Hepatic stellate cell (primary cell): Measurements from ENCODE around the gene SALL1.

Source experiments
- DNase-seq: peaks from one replicate; pipeline ENCODE4 v3.0.0; 2011; ENCODE audit warnings: low spot score

SALL1 gene

DNA sequence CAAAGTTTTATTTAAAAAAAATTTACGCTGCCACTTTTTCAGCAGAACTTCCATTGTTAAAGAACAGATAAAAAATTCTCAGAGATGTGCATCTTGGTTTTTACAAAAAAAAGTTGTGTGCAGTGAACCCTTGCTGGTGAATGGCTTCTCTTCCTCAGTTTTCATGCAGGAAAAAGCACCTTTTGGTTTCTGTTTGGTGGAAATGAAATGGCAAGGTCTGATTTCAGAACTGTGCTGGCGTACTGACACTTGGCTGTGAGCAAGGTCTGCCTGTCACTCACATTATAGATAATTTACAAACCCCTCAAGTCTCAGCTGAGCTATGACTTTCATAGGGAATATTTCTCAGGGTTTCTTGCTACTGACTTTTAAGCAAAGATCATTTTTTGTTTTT, 5.7 kb upstream of the SALL1 start:
- no peak for DNase-seq

DNA sequence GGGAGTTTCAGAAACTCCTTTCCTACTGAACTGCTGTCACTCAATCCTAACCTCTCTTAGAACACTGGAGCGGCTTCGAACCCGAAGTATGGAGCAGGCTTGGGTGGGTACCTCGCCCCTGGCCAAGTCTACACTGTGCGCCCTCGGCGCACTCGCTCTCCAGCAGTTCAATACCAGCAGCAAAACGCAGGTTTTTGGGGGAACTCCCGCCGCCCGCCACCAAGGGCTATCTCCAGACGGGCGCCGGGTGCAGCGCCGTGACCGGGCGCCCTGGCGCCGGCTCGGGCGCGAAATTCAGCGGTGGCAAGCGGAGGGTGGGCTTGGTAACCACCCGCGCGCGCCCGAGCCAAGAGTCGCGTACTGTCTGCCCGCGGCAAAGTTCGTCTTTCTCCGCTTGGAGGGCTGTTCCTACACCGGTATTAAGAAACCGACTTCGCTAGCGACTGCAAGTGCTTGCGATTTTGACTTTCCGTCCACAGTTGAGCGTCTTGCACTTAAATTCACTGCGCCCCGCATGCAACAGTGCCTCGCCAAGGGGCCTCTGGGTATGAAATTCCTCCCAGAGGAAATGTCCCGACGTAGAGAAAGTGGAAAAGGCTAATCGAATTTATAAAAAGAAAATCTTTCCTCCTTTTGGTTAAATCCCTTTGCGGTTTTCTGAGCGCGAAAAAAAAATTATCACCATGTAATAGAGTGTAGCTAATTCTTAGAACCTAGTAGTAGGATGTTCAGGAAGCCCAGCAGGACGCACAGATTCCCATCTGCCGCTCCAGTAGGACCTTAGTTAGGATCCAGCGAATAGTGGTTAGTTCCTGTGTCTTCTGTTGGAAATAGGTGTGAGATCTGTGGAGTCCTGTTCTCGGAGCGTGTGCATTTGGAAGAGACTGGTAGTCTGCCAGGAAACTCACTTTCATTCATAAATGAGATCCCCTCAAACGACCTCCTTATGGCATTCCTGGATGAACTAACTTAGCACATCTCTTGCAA, 5.0 kb upstream of the SALL1 start:
- no peak for DNase-seq

DNA sequence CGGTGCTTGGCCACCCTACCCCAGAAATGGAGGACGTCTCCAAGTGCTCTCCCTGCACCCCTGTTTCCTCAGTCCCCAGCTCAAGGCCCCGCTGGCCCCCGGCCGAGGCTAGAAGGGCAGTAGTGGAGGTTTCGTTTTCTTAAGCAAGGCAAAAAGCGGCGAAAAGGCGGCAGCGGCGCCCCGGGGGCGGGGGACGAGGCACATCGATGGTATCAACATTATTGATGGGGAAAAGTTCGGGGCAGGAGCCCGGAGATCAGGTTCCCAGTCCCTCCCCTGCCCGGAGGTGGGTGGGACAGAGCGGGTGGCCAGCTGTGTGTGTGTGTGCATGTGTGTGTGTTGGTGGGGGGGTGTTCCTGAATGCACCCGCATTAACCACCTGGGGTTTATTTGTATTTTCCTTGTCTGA, 4.1 kb upstream of the SALL1 start:
- no peak for DNase-seq

DNA sequence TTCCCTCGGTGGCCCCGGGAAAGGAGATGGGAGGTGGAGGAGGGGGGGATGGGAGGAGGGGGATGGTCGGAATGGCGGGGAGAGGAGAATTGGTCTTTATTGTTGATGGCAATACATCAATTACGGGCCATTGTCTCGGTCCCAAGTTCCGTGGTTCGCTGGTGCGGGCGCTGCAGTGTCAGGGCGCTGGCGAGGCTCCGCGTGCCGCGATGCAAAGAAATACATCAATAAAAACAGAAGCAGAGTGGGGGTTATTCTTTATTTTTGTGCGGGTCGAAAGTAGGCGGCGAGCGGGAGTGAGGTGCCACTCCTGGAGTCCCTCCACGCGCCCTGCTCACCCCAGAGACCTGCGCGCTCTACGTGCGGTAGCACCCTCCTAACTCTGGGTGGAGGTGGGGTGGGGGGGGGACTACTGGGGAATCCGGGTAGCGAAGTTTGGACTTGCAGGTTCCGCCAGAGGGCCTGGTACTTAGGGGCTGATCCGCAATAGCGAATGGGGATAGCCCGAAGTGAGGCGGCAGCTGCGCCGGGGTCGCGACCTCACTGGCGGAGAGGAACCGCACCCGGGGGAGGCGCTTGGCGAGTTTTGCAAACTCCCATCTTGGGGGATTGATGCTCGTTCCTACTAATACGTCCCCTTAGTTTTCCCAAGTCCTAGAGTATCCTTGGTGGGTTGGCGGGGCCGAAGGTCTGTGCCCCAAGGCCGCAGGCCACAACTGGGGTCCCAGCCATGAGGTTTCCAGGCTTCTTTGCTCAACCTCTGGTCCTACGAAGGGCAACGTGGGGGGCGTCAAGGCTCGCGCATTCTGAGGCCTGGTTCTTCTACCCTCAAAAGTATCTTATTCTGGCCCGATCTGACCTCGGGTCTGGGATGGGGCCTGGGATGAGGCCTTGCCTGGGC, 3.5 kb upstream of the SALL1 start:
- DNase-seq: no peak

DNA sequence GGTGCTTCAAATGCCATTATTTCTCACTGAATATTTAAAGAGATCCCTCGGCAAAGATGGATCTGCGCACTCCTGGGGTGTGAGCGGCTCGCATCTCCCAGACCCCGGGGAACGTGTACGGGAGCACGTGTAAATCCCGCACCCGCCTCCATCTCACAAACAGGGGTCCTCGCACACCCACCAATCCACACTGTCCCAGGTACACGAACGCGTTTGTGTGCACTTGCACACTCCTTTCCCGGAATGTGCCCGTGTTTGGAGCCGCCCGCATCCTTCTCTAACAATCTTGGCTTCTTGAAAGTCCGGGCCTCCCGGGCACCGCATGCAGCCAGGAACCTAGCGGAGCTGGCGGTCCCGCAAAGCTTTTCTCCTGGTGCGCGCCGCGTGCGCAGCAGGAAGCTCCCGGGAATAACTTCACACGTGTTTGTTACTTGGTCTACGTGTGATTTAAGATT, 2.5 kb upstream of the SALL1 start:
- no peak for DNase-seq

DNA sequence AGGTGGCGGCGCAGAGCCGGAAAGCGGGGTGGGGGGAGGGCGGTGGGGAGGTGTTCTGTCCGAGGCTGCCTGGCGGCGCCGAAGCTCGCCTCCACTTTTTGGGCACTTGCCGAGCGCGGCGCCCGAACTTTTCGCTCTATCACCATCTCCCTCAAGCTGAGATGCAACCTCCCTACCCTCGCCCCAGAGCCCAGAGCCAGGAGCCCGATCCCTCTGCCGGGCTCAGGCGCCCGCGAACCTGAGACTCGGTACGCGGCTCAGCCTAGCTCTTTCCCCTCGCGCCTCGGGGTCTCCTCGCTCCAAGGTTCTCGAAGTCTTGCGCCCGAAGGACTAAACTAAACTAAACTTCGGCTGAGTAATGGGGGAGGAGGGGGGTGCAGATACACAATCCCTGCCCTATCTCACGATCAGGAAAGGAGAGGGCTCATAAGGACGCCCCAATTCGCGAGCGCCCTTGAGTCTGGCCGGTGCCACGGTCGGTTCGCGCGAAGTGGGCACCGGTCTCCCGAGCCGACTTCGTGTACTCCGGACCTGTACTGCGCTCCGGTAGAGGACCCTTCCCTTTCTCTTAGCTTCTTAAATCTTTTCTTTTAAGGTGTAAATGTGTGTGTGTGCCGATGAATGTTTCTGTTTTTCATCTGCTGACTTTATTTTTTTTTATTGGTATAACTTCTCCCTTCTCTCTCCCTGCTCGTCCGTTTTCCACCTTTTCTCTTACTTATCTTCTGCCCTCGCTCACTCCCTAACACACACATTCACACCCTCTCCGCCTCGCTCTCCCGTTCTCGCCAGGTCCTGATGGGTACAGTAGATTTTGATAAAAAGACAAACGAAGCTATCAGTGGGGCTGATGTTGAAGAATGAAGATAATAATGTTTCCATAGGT, 1.9 kb upstream of the SALL1 start:
- DNase-seq: no peak

DNA sequence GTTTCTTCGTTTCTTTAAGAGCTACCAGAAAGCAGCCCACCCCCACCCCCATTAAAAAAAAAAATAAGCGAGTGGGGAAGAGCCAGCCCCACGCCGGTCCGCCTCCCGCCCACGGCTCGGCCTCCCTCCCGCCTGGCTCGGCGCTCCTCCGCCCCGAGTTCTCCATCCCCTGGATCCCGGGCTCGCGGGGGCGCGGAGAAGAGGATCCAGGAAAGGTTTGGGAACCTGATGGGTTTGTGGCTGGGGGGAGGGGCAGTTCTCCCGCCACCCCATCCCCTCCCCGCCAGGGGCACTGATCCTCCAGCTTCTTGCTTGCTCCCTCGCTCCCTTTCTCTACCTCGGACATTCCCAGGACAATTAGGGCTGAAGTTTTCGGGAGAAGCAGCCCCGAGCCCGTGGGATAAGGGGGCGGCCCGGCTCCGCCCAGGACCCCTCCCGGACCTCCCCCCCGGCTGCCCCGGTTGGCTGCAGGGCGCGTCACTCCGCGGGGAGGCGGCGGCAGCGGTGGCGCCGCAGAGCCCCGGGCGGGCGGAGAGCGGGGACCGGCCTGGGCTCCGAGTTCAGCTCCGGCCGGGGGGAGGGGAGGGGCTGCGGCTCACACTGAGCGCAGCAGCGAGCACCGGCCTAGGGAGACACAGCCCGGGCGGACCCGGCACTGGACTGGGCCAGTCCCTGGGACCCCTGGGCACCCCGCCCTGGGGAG, 1.0 kb upstream of the SALL1 start:
- DNase-seq: no peak

DNA sequence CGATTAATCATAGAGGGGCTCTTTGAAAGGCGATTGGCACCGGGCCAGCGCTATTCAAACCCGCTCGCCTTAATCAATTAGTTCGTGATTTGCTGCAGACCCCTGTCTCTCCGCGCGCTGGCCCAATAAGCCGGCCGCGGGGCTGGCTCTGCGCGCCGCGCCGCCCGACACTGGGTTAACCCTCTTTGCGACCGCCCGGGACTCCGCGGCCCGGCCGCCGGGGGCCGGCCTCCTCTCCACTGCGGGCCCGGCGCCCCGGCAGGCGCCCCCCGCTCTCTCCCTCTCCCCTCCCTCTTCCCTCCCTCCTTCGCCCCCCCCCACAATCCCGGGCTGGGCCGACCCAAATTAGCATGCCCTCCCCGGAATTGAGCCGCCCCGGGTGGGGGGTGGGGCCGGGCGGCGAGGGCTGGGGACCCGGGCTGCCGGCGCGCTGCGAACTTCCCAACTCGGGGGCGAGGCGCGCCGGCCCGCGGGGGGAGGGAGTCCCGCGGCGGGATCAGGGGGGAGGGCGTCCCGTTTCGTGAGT, 428 bp upstream of the SALL1 start:
- no peak for DNase-seq

DNA sequence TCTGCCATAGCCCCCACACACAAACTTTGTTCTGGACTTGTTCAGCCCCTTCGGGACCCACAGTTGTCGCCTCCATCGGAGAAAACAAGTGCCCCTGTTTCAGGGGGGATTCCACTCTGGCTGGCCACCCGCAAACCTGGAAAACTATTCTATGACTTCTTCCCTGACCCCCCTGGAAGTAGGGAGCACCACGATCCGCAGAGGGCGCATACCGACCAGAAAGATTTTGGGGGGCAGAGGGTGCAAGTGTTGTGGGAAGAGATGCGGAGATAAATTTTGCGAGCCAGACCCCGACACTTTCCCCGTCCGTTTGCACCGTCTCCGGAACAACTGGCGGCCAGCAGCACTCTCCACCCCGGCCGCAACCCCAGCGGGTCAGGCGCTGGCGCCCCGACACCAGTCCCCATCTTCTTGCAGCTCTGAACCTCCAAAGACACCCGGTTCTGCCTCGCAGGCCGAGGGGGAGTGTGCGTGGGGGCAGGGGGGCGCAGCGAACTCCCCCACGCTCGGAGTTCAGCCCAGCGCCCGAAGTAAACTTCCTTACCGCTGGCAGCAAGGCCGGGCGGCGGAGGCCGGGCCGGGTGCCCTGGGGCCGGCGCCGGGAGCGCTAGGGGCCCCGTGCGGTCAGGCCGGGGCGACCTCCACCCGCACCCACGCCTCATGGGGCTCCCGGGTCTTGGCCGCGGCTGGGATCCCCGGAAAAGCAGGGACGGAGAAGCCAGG, 744 bp downstream of the SALL1 start:
- no peak for DNase-seq

DNA sequence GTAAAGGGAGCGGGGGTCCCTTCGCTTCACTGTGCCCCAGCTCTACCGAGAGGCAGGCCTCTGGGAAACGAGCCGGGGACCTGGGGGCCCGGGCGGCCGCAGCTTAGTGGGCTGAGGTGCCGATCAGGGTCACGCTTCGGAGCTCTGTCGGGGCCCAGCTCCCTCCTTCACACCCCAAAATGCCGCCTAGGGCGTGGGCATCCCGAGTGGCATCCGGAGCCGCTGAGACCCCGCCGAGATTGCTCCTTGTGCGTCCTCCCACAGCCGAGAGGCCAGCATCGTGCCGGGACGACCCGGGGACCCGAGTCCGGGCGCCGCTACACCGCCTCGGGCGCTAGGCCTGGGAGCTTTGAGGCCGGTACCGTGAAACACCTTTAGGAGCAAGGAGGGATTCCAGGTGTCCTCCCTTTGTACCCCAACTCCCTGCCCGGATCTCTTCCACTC, 1.3 kb downstream of the SALL1 start:
- no peak for DNase-seq

DNA sequence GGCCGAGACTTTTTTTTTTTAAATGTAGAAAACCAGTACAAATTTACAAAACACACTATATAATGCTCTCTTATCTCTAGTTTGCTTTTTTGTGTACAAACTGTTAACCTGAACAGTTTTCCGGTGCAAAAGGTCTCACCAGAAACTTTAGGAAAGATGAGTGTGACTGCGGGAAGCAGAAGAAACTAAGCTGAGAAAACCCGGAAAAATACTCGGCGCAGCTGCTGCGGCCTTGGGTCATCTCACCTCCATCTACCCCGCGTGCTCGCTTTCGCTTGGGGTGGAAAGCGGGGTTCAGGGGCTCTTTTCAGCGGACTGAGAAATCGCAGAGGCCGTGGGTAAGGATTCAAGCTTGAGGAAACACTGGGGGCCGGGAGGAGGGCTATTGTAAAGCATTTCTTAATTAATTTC, 1.8 kb downstream of the SALL1 start:
- no peak for DNase-seq

DNA sequence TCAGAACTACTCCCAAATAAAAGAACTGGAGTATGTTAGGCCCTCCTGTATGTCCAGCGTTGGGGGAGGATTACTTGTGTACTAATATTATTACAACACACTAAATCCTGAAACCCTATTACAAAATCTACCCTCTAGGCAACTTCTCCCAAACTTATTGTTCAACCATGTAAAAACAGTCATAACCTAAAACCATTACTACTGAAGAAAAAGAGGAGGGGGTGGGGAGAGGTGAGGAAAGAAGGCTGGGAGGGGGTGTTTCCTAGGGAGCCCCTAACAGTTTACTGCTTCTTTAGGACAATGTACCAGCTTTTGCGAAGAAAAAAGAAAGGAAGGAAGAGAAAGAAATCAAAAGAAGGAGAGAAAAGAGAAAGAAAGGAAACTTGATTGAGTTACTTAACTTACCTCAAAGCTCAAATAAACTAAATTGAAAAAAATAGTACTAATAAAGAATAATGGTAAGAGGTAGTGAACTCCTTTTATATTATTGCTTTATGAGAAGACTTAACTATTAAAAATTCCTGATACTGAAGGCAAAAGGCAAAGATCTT, 2.3 kb downstream of the SALL1 start:
- DNase-seq: no peak

DNA sequence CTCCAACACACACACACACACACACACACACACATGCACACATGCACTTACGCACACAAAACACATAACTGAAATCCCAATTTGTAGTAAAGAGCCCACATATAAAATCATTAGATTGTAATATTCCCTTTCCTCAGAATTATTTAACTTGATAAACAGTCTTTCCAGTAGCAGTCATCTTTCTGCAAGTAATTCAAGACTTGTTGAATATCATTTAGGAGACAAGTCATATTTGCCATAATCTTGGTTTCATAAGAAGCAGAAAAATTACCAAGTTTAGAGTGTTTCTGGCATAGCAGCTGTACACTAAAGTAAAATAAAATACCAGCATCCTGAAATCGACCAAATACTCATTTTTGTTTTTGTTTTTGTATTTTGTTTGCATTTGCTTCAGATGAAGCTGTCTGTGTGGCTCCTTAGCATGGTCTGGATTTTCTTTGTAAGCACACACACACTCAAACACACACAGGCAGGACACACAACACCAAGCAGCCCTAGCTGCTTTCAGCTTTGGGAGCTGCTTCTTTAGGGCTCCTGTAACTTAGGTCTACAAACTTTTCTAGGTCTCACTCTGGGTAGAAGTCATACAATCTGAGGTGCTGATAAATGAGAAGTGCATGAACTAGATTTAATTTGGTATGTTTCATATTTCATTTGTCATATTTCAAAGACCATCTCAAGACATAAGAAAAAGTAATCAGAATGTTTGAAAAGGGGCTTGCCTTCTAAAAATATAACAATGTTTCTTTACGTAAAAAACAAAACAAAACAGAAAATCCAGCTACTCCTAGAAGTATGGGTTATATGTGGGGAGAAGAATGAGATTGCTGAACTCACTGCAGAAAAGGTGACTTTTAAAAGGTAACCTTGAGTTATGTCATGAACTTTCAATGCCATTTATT, 3.0 kb downstream of the SALL1 start:
- no peak for DNase-seq

DNA sequence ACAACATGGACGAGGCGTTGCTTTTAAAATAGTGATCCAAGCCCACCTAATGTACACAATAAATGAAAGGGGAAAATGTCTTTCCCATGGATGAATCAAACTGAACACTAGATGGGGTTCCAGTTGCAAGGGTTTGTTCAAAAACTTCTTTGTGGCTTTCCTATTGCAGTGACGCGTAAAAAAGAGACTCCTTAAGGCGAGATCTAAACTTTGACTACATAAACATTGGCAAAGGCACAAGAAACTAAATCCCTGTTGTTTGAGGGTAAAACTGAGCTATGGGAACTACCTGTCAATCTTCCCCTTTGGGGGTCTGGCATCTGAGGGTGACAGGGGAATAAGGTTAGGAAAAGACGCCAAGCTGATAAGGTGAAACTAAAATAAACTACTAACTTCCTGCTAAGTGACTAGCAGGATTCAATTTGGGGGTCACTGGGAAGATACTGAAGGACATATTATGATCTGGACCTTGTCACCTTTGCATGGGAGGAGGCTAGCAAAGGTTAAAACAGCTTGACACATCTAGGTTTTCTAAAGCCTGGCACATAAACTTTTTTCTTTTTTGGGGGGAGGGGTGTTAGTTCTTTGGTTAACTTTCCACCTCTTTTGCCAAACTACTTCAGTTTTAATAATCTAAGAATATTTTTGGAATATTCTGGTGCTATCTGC, 4.7 kb downstream of the SALL1 start:
- DNase-seq: no peak

DNA sequence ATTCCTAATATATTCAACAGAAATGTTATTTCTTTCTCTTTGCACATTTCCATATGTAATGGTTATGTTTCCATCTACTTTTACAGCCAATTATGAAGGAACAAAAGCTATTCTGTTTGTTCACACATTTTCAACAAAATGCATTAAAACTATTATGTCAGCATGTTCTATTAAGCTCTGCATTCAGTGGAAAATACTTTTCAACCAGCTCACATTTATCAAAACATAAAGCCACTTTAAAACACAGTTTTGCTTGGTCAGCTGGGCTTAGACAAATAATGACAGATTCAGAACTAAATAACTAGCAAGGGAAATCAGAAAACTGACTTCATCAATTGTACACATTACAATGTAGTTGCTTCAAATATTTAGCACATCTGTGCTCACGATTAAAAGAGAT, 6.9 kb downstream of the SALL1 start:
- no peak for DNase-seq

DNA sequence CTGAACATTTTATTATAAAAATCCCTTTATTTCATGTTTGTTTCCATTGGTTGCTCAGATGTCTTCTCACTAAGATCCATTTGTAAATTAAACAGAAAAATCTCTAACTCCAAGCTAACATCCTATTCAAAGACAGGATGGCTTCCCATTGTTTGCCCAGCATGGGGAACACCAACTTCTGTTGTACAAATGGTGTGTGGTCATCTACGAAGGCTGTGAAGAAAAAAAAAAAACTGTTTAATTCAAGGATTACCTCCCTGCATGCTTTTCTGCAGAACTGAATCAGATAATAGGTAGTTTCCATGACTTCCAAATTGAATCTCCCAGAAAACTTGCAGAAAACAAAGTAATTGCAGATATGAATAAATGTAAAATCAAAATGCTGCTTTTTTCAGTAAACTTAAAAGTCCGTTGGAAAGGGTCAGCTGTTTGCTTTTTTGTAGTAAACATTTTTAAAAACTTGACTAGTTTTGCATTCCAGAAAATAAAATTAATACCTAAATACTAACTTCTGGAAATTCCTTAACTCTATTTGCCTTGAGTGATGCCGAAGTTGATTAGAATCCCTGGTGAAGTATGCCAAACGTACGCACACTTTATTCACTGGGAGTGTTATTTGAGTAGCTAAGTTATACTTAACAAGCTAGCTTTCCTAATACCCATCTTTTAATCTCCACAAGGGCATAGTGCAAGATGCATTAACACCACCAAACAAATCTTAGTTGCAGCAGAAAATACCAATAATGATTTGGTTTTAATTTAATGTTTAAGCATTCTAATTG, 7.7 kb downstream of the SALL1 start:
- DNase-seq: no peak

DNA sequence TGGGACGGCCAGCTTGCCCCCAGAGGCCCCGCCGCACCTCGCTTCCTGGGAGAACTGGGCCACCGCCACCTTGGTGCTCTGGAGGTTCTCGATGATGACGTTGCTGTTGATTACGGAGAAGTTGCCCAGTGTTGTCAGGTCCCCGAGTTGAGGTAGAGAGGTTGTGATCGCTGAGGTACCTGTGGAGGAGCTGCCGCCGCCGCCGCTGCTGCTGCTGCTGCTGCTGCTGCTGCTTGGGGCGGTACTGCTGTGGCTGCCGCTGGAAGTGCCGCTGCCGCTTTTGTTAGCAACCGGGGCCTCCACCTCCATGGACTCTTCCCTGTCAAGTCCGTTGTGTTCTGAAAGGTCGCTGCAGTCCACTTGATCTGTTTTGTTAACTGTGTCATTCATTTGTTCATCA, 9.5 kb downstream of the SALL1 start:
- no peak for DNase-seq
